HG03558 (cell line): ENCODE results near the gene SLC16A8.
"Not testable (repeated sequence)": the region's sequence is repeated elsewhere in the genome, so short reads cannot be mapped to it uniquely, and the experiment has no call there.

Experiments used
- ATAC-seq: cut with Tn5 transposase; IDR thresholded peaks from one replicate; pipeline ENCODE4 v1.9.1; 2021; ENCODE audit warnings: moderate number of reproducible peaks; ENCODE audit not compliant: unreplicated experiment; ENCODE audit errors: extremely low read depth

The SLC16A8 gene

DNA sequence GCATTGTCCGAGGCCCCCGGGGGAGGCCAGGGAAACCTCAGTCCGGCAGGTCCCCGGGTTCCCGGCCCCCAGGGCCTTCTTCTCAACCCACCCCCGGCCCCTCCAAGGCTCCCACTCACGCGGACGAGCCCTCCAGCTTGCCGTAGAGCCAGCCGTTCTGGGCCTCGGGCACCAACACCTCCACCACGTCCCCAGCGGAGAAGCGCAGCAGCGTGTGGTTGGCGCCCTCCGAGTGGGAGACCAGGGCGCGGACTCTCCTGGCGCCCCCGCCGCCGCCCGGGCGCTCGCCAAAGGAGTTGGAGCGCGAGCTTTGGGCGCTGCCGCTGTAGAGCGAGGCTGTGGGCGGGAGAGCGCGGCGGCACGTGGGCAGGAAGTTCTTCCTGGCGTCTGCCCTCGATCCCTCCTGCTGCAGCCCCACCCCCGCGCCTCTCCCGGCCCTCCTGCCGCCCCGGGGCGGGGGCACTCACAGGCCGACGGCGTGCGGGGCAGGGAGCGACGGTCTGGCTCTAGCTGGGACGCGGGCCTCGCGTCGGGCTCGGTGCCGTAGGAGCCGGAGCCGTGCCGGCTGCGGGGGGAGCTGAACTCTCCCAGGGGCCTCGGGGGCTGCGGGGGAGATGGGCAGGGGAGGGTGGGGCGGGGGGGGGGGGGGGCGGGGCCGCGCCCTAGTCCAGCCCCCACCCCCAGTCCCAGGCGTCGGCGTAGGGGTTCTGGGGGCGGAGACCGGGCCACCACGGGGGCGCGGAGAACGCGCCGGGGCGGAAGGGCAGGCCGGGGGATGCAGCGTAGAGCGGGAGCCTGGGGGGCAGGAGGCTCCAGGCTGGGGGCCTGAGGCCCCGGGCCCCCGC lies 4.9 kb upstream of the SLC16A8 start:
- ATAC-seq: no peak

DNA sequence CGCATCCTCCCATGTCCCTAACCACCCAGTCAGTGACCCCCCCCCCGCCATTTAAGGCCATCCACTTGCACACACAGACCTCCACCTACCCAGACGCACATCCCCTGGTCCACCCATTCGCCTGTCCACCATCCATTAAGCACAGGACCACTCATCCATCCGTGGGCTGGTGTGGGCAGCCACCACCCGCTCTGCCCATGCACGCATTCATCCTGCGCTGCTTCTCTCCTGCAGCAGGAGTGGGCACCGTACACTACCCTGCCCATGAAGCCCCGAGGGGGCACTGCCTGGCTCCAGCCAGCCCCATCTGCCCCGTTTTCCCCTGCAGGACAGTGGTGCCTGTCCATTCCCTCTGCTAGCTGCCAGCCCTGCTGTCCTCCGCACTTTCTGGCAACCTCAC lies 3.9 kb upstream of the SLC16A8 start:
- ATAC-seq: no peak

DNA sequence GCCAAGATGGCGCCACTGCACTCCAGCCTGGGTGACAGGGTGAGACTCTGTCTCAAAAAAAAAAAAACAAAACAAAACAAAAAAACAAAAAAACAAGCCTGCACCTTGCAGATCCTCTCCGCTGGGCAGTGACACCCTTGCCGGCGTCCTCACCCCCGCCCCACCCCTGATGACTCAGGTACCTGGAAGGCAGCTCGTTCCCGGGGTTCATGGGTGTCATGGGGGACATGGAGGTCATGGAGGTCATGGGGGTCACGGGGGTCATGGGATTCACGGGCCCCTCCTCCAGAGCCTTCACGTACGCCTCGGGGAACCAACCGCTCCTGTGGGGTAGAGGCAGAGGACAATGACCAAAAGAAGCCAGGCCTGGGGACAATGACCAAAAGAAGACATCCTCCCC lies 3.0 kb upstream of the SLC16A8 start:
- no peak for ATAC-seq

DNA sequence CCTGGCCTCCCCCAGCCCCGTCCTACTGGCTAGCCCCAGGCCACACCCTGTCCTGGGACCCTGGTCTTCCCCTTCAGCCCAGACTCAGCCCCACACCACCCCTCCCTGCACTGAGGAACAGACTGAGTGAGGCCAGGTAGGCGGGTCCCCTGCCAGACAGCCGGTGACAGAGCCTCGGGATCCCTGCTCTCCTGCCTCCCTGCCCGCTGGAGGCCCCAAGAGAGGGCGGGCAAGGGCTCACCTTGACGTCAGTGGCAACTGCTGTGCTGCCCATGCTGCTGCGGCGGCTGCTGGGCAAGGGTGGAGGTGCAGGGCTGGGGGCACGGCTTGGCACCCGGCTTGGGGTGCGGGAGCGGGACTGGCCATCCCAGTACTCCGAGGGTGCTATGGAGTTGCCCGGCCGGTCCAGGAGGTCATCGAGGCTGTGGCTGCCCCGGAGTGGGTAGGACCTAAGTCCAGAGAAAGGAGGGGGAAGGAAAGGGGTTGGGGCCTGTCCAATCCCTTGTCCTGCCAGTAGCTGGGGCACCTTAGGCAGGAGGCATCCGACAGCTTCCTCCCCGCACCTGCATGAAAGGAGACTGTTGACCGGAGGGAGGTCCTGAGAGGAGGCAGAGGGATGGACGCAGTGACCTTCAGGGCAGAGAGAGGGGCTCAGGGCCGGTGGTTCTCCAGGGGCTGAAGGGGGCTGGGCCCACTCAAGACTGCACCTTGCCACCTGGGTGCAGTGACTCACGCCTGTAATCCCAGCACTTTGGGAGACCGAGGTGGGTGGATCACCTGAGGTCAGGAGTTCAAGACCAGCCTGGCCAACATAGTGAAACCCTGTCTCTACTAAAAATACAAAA lies 2.2 kb upstream of the SLC16A8 start:
- ATAC-seq: no peak

DNA sequence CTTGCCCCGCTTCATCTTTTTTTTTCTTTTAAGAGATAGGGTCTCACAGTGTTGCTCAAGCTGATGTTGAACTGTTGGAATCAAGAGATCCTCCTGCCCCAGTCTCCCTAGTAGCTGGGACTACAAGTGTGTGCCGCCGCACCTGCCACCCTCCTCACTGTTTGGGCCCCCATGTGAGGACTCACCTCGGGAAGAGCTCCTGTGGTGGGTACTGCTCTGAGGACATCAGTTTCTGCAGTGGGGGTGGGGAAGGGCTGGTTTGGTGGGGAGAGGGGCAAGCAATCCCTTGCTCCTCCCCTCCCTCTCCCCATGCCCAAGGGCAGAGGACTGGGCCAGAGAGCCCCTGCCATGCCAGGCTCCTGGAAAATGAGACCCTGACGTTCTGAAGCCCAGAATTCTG lies 1.5 kb upstream of the SLC16A8 start:
- ATAC-seq: no peak

DNA sequence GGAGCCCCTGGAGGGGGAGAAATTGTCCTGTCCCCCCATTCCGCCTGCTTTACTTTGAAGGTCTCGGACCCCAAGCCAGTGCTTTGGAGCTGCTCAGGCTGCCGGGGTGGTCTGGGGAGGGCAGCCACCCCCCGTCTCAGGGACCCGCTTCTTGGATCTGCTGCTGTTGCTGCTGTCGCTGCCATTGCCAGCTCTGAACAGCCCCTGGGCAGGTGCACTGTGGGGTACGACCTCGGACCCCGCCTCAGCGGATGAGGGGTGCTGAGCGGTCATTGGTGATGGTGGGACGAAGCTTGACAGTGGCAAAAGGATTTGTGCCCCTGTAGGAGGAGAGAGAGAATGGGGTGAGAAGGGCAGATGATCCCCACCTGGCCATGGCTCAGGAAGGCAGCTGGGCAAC lies 1.1 kb upstream of the SLC16A8 start:
- ATAC-seq: no peak

DNA sequence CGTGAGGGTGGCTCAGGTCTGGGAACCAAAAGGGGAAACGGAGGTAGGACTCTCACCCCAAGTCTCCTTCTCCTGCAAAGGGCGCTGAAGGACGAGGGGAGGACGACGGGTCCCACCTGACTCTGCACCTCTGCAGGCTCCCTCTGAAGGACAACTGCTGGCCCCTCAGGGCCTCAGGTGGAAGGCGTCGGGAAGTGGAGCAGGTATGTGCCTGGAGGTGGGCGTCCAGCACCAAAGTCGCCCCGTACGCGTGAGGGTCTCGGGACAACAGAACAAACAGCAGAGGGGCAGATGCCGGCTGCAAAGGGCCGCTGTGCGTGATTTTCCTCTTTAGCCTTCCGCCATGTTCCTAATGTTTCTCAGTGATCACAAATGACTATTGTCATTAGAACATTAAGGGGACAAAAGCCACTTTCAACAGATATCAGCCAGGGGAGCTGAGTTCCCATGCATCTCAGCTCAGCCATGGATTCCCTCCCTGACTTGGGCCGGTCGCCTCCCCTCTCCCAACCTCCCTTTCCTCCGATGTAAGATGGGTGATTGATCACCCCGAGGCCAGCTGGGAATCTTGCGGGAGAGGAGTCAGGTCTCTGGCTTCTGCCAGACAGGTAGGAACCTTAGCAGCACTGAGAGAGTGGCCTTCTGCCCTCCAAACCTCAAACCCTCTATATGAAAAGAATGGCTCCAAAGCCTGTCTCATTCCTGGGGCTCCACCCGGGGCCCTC lies 836 bp downstream of the SLC16A8 start:
- ATAC-seq: no peak

DNA sequence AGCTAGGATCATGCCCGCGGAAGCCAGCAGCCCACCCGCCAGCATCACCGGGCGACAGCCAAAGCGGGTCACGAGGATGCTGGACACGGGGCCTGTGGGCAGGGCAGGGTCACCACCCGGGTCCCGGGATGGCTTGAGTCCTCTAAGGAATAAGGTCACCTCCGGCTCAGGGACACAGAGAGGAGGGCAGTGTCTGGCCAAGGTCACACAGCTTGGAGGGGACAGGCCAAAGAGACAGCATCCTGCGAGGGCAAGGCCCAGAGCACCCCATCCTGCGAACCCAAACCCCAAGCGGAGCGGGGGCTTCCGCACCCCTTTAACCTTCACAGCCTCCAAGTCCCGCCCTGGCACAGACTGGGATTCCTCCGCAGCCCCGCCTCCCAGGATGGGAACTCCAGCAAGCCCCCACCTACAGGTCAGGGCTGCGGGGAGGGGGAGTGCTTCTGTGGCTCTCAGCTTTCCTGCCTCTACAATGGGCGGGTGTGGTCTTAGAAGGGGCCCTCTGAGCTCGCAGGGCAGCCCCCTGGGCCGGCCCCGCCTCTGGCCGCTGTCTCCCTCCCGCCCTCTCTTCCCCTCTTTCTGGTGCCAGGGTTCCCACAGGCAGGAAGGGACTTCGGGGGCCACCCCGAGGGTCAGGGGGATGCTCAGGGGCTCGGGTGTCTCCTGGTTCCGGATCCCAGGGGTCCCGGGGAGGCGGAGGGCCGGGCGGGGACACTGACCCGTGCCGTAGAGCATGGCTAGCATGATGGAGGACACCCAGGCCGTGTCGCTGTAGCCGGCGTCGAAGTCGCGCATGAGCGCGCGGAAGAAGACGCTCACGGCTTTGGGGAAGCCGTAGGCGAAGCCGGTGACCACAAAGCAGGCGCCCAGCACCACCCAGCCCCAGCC lies 1.8 kb downstream of the SLC16A8 start:
- ATAC-seq: no peak

DNA sequence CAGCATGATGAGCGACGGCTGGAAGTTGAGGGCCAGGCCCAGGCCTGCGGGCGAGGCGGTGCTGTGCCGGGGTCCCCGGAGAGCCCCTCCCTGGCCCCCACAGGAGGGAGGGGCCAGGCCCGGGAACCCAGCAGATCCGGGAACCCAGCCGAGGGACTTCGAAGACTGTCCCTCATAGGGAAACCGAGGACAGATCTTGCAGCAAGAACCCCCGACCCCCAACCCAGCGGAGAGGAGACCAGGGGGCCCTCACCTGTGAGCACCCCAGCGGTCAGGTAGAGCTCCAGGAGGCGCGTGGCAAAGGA lies 2.4 kb downstream of the SLC16A8 start:
- no peak for ATAC-seq

DNA sequence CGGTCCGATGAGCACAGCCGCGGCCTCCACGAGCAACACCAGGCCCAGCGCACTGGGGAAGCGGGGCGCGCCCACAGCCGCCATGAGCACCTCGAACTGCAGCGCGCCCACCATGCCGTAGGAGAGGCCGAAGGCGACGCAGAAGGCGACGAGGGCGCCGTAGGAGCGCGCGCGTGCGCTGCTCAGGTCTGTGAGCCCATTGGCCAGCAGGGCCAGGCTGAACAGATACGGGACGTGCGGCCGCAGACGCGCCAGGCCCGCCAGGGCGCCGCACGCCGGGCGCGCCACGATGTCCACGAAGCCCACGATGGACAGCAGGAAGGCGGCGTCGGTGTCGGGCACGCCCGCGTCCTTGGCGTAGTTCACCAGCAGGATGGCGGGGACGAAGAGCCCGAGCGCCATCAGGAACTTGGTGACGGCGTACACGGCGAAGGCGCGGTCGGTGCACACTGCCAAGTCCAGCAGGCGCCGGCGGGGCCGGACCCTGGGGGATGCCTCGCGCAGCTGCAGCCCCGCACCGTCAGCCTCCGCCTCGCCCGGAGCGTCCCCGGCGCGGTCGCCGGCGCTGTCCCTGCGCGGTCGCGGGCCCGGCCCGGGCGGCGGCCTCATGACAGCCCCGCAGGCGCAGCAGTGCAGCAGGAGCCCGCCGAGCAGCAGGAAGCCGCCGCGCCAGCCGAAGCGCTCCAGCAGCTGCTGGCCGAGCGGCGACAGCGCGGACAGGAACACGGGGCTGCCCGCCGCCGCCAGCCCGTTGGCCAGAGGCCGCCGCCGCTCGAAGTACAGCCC lies 2.9 kb downstream of the SLC16A8 start:
- no peak for ATAC-seq

DNA sequence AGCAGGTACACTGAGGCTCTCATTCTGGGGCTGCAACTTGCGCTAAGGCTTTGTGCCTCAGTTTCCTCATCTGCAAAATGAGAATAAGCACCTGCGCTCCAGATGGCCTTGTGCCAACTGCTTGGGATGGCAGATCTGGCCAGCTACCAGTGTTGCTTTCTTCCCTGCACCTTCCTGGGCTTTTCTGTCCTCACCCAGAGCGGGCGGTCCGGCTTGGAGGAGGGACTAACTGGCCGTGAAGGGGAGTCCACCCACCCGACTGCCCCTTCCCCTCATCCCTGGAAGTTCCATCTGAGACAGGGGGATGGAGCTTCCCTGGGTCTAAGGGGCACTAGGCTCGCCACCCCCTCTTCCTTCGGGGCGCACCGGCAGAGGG lies 3.5 kb downstream of the SLC16A8 start:
- no peak for ATAC-seq

DNA sequence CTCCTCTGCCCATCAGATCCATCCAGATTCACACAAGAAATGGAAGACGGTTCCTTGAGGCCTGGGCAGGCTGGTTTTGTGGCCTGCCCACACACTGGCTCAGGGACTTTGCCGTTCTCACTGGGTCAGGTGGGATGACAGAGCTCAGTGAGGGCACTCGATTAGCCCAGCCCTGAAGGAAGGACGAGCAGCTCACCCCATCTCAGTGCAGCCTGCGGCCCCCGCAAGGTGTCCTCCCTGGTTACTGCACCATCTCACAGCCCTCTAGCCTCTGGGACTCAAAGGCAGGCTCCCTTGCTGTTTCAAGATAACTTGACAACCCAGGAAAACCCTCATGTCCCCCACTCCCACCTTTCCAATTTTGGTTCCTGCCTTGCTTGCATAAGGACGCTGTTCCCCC lies 4.2 kb downstream of the SLC16A8 start:
- no peak for ATAC-seq

DNA sequence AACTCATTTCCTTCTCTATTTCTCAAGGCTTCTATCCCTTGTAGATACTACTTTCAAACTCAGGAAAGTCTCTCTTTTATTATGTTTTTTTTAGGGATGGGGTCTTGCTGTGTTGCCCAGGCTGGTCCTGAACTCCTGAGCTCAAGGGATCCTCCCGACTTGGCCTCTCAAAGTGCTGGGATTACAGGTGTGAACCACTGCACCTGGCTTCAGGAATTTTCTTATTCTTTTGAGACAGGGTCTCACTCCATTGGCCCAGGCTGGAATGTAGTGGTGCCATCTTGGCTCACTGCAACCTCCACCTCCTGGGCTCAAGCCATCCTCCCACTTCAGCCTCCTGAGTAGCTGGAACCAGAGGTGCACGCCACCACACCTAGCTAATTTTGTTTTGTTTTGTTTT lies 4.8 kb downstream of the SLC16A8 start:
- not testable (repeated sequence) for ATAC-seq

DNA sequence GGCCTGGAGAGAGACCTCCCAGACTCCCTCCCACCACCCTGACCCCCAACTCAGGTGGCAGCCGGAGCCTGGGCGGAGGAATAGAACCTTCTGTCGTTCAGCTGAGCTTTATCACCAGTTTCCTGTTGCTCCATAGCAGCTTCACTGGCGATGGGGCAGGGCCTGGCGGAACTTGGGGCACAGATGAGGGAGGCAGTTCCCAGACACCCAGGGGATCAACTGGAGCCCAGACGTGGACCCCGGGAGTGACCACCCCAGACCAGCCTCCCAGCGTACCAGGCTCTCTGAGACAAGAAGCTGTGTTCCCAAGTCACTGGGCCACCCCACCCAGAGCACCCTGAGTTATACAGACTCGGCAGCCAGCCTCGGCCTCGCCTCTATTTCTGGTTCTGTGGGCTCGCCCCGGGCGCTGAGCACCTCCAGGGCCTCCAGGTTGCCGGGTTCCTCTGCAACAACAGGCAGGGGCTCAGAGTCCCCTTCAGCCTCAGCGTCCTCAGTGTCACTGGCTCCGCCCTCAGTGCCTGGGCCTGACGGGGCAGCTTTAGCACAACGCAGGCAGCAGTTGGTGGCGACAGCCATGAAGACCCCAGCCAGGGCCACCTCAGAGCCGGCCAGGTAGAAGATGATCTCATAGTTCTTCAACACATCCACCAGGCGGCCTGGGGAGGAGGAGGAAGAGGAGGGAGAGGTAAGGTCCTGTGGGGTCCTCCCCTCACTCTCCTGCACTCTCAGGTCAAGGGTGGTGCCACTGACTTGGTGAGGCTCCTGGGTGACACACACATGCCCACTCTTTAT lies 5.7 kb downstream of the SLC16A8 start:
- no peak for ATAC-seq

DNA sequence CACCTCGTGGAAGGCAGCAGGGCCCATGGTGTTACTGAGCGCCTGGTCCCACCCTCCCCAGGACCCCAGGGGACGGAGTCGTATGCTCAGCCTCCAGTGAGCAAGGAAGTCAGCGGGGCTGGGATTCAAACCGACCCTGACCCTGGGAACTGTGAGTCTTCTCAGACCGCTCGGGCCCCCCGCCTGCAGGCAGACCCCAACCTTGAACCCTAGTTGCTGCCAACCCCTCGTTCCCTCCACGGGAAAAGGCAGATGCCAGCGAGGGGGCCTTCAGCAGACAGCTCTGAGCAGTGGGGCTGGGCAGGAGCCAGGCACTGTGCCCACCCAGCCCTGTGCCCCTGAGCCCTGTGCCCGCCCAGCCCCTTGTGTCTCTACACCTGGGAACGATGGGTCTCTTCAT lies 6.4 kb downstream of the SLC16A8 start:
- no peak for ATAC-seq

DNA sequence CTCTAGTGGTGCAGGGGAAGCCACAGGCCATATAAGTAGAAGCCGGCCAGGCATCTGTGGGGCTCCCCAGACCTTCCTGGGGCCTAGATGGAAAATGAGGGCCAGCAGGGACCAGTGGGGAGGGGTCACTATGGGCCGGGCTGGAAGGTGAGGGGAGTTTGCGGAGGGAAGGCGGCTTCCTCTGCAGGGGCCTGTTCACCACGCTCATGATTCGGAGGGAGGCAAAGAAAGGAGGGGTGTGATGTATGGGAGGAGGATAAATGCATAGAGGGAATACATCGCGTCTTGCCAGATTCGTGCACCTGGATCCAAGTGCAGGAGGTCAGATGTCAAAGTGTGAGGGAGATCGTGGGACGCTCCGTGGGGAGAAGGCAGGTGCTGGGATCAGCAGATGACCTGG lies 6.9 kb downstream of the SLC16A8 start:
- no peak for ATAC-seq

DNA sequence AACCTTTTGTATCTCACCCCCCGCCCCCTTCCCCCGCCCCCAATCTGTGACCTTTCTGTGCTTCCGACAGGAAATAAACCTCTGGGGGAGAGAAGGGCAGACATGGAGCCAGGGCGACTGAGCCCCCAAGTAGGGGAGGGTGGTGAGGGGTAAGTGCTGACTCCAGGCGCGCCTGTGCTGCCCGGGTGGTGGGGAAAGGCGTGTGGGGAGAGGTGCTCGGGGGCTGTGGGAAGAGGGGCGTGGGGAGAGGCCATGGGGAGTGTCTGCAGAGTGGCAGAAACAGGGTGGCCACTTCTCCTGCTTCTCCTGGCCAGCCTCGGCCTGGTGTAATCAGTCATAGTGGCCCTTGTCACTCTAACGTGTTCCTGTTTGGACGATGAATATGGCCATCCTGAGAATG lies 8.0 kb downstream of the SLC16A8 start:
- ATAC-seq: no peak

DNA sequence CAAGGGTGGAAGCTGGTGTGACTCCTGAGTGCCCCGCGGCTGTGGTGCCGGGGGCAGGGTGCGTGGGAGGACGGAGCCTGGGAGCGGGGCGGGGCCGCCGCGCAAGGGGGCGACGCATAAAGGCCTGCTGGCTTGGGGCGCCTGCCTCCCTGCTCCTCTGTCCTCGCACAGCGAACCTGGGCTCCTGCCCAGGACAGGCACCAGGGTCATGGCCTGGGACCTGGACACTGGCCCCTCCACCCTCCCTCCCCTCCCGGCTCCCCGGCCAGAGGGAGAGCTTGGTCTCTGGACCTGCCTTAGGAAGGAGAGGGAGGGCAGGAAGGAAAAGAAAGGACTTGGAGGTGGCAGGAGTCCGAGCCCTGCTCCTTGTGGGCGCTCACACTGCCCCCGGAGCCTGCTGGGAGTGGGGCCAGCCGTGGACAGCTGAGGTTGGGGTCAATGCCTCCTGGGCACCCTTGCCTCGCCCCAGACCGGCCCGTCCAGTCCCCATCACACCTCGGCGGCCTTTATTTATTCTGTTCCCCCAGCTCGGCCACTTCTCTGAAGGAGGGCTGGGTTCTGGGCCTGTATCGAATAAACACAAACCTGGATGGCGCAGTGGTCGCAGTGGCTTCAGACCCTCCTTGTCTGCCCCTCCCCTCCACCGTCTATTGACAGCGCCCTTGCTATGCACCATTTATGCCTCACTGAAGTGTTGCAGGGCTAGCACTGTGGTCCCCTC lies 8.7 kb downstream of the SLC16A8 start:
- ATAC-seq: no peak
